ENCODE results near the gene MTG2.

Gene MTG2

GRCh38 chr20:62157387-62158087 lies 25.3 kb upstream of the MTG2 start:
- H3K36me3 ChIP-seq (ENCODE audit: control insufficient read depth, insufficient read depth, low read length): peaks cover 50% of the 10 kb centered on the region
- no peaks in the 10 kb centered on the region for H3K27me3 ChIP-seq (ENCODE audit: control insufficient read depth, insufficient read depth, low read length)
- no peak overlapping the region for H3K4me3 ChIP-seq (ENCODE audit: low read depth, low read length)
- peaks cover 21% of the 10 kb centered on the region for H3K4me1 ChIP-seq (ENCODE audit: control insufficient read depth, insufficient read depth, low read length)
- no peak overlapping the region for H3K9ac ChIP-seq (ENCODE audit: low read depth, low read length)
- no peaks in the 10 kb centered on the region for H3K9me3 ChIP-seq (ENCODE audit: control insufficient read depth, insufficient read depth, low read length)
- no peak overlapping the region for H3K27ac ChIP-seq (ENCODE audit: low read depth, low read length)

GRCh38 chr20:62158088-62158400 lies 24.8 kb upstream of the MTG2 start:
- Histone ChIP-seq H3K27ac (ENCODE audit: low read depth, low read length) (no peak overlapping the region), H3K4me1 (ENCODE audit: control insufficient read depth, insufficient read depth, low read length) (peaks cover 21% of the 10 kb centered on the region), H3K9ac (ENCODE audit: low read depth, low read length) (no peak overlapping the region), H3K9me3 (ENCODE audit: control insufficient read depth, insufficient read depth, low read length) (no peaks in the 10 kb centered on the region), H3K4me3 (ENCODE audit: low read depth, low read length) (no peak overlapping the region), H3K36me3 (ENCODE audit: control insufficient read depth, insufficient read depth, low read length) (peaks cover 50% of the 10 kb centered on the region), H3K27me3 (ENCODE audit: control insufficient read depth, insufficient read depth, low read length) (no peaks in the 10 kb centered on the region)

- Histone ChIP-seq H3K4me1 (ENCODE audit: control insufficient read depth, insufficient read depth, low read length) (peaks cover 21% of the 10 kb centered on the region), H3K36me3 (ENCODE audit: control insufficient read depth, insufficient read depth, low read length) (peaks cover 50% of the 10 kb centered on the region), H3K9me3 (ENCODE audit: control insufficient read depth, insufficient read depth, low read length) (no peaks in the 10 kb centered on the region), H3K4me3 (ENCODE audit: low read depth, low read length) (no peak overlapping the region), H3K27ac (ENCODE audit: low read depth, low read length) (no peak overlapping the region), H3K9ac (ENCODE audit: low read depth, low read length) (no peak overlapping the region), H3K27me3 (ENCODE audit: control insufficient read depth, insufficient read depth, low read length) (no peaks in the 10 kb centered on the region)
These were observed 24.3 kb upstream of the MTG2 start for GRCh38 chr20:62158541-62158940.

GRCh38 chr20:62159052-62159451 lies 23.8 kb upstream of the MTG2 start:
- no peaks in the 10 kb centered on the region for H3K9me3 ChIP-seq (ENCODE audit: control insufficient read depth, insufficient read depth, low read length)
- no peak overlapping the region for H3K9ac ChIP-seq (ENCODE audit: low read depth, low read length)
- H3K36me3 ChIP-seq (ENCODE audit: control insufficient read depth, insufficient read depth, low read length): peaks cover 52% of the 10 kb centered on the region
- no peaks in the 10 kb centered on the region for H3K27me3 ChIP-seq (ENCODE audit: control insufficient read depth, insufficient read depth, low read length)
- no peak overlapping the region for H3K27ac ChIP-seq (ENCODE audit: low read depth, low read length)
- H3K4me1 ChIP-seq (ENCODE audit: control insufficient read depth, insufficient read depth, low read length): peaks cover 21% of the 10 kb centered on the region
- H3K4me3 ChIP-seq (ENCODE audit: low read depth, low read length): no peak overlapping the region

GRCh38 chr20:62159839-62160238 lies 23.0 kb upstream of the MTG2 start:
- Histone ChIP-seq H3K9me3 (ENCODE audit: control insufficient read depth, insufficient read depth, low read length) (no peaks in the 10 kb centered on the region), H3K9ac (ENCODE audit: low read depth, low read length) (no peak overlapping the region), H3K4me3 (ENCODE audit: low read depth, low read length) (no peak overlapping the region), H3K4me1 (ENCODE audit: control insufficient read depth, insufficient read depth, low read length) (peaks cover 21% of the 10 kb centered on the region), H3K27ac (ENCODE audit: low read depth, low read length) (no peak overlapping the region), H3K36me3 (ENCODE audit: control insufficient read depth, insufficient read depth, low read length) (peaks cover 56% of the 10 kb centered on the region), H3K27me3 (ENCODE audit: control insufficient read depth, insufficient read depth, low read length) (no peaks in the 10 kb centered on the region)

GRCh38 chr20:62160253-62160652 lies 22.6 kb upstream of the MTG2 start:
- Histone ChIP-seq H3K4me3 (ENCODE audit: low read depth, low read length) (no peak overlapping the region), H3K9me3 (ENCODE audit: control insufficient read depth, insufficient read depth, low read length) (no peaks in the 10 kb centered on the region), H3K27ac (ENCODE audit: low read depth, low read length) (no peak overlapping the region), H3K4me1 (ENCODE audit: control insufficient read depth, insufficient read depth, low read length) (peaks cover 17% of the 10 kb centered on the region), H3K9ac (ENCODE audit: low read depth, low read length) (no peak overlapping the region), H3K36me3 (ENCODE audit: control insufficient read depth, insufficient read depth, low read length) (peaks cover 60% of the 10 kb centered on the region), H3K27me3 (ENCODE audit: control insufficient read depth, insufficient read depth, low read length) (no peaks in the 10 kb centered on the region)

- Histone ChIP-seq H3K36me3 (ENCODE audit: control insufficient read depth, insufficient read depth, low read length) (peaks cover 66% of the 10 kb centered on the region), H3K9ac (ENCODE audit: low read depth, low read length) (no peak overlapping the region), H3K27ac (ENCODE audit: low read depth, low read length) (no peak overlapping the region), H3K9me3 (ENCODE audit: control insufficient read depth, insufficient read depth, low read length) (no peaks in the 10 kb centered on the region), H3K27me3 (ENCODE audit: control insufficient read depth, insufficient read depth, low read length) (no peaks in the 10 kb centered on the region), H3K4me1 (ENCODE audit: control insufficient read depth, insufficient read depth, low read length) (peaks cover 13% of the 10 kb centered on the region), H3K4me3 (ENCODE audit: low read depth, low read length) (no peak overlapping the region)
These were observed 22.0 kb upstream of the MTG2 start for GRCh38 chr20:62160876-62161275.

GRCh38 chr20:62161347-62161746 lies 21.5 kb upstream of the MTG2 start:
- no peak overlapping the region for H3K9ac ChIP-seq (ENCODE audit: low read depth, low read length)
- peaks cover 10% of the 10 kb centered on the region for H3K4me1 ChIP-seq (ENCODE audit: control insufficient read depth, insufficient read depth, low read length)
- H3K4me3 ChIP-seq (ENCODE audit: low read depth, low read length): no peak overlapping the region
- no peak overlapping the region for H3K27ac ChIP-seq (ENCODE audit: low read depth, low read length)
- peaks cover 70% of the 10 kb centered on the region for H3K36me3 ChIP-seq (ENCODE audit: control insufficient read depth, insufficient read depth, low read length)
- no peaks in the 10 kb centered on the region for H3K9me3 ChIP-seq (ENCODE audit: control insufficient read depth, insufficient read depth, low read length)
- no peaks in the 10 kb centered on the region for H3K27me3 ChIP-seq (ENCODE audit: control insufficient read depth, insufficient read depth, low read length)

- peaks cover 81% of the 10 kb centered on the region for H3K36me3 ChIP-seq (ENCODE audit: control insufficient read depth, insufficient read depth, low read length)
- no peak overlapping the region for H3K27ac ChIP-seq (ENCODE audit: low read depth, low read length)
- H3K4me3 ChIP-seq (ENCODE audit: low read depth, low read length): no peak overlapping the region
- H3K27me3 ChIP-seq (ENCODE audit: control insufficient read depth, insufficient read depth, low read length): no peaks in the 10 kb centered on the region
- no peaks in the 10 kb centered on the region for H3K4me1 ChIP-seq (ENCODE audit: control insufficient read depth, insufficient read depth, low read length)
- H3K9ac ChIP-seq (ENCODE audit: low read depth, low read length): no peak overlapping the region
- H3K9me3 ChIP-seq (ENCODE audit: control insufficient read depth, insufficient read depth, low read length): no peaks in the 10 kb centered on the region
These were observed 19.9 kb upstream of the MTG2 start for GRCh38 chr20:62162765-62163484.

GRCh38 chr20:62163485-62163865 lies 19.4 kb upstream of the MTG2 start:
- Histone ChIP-seq H3K27me3 (ENCODE audit: control insufficient read depth, insufficient read depth, low read length) (no peaks in the 10 kb centered on the region), H3K9me3 (ENCODE audit: control insufficient read depth, insufficient read depth, low read length) (no peaks in the 10 kb centered on the region), H3K4me1 (ENCODE audit: control insufficient read depth, insufficient read depth, low read length) (no peaks in the 10 kb centered on the region), H3K27ac (ENCODE audit: low read depth, low read length) (no peak overlapping the region), H3K36me3 (ENCODE audit: control insufficient read depth, insufficient read depth, low read length) (peaks cover 86% of the 10 kb centered on the region), H3K4me3 (ENCODE audit: low read depth, low read length) (no peak overlapping the region), H3K9ac (ENCODE audit: low read depth, low read length) (no peak overlapping the region)

GRCh38 chr20:62163986-62164762 lies 18.7 kb upstream of the MTG2 start:
- no peak overlapping the region for H3K4me3 ChIP-seq (ENCODE audit: low read depth, low read length)
- H3K27ac ChIP-seq (ENCODE audit: low read depth, low read length): no peak overlapping the region
- H3K4me1 ChIP-seq (ENCODE audit: control insufficient read depth, insufficient read depth, low read length): no peaks in the 10 kb centered on the region
- peaks cover 86% of the 10 kb centered on the region for H3K36me3 ChIP-seq (ENCODE audit: control insufficient read depth, insufficient read depth, low read length)
- H3K9ac ChIP-seq (ENCODE audit: low read depth, low read length): no peak overlapping the region
- H3K27me3 ChIP-seq (ENCODE audit: control insufficient read depth, insufficient read depth, low read length): no peaks in the 10 kb centered on the region
- no peaks in the 10 kb centered on the region for H3K9me3 ChIP-seq (ENCODE audit: control insufficient read depth, insufficient read depth, low read length)

Data from HUES48 (cell line).